ENCODE measurements around the gene CLNK.

CLNK gene

DNA sequence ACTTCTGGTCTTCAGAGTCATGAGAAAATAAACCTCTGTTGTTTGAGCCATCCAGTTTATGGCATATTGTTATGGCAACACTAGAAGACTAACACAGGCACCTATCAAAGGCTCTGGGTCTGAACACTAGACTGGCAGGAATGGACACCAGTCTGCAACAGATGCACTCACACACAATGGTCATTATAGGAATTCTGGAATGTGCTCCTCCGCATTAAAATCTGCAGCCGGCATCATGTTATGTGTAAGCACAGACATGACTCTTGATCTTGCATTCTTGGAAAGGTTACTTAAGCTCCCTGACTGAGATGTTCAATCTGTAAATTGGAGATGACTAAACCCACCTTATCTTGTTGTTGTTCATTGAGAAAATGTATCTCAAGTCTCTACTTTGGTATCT is 115.1 kb downstream of the CLNK start:
- no peak for DNase-seq

DNA sequence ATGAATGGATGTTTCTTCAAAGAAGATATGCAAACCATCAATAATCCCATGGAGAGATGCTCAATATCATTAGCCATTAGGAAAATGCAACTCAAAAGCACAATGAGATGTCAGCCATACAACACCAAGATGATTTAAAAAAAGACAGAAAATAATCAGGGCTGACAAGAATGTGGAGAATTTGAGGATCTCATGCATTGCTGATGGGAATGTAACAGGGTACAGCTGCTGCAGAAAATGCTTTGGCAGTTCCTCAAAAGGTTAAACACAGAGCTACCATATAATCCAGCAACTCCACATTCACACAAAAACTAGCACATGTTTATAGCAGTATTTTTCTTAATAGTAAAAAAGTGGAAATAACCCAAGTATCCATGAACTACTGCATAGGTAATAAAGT is 116.8 kb downstream of the CLNK start:
- no peak for DNase-seq

DNA sequence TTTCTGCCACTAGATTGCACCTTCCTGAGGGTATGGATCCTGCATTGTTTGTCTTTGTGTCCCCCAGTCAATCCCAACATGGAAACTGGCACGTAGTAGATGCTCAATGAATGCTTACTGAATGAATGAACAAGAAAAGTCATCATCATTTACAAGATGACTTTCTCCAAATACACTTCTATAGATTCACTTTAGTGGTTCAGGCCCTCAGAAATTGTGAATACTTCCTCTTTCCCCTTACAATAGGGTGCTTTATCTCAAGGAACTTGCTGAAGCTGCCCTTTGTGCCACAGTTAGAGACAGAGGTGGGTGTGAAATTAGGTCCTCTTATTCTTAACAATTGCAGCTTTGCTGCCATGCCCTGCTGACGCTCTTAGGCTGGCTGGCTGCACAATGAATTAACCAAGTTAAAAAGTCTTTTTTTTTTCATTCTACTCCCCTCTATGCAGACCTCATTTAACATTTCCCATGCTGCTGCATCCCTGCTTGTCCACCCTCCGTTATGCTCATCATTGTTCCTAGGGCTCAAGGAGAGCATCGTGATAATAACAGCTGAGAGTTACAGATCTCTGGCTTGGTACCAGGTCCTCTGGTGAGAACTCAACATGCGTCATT is 119.3 kb downstream of the CLNK start:
- no peak for DNase-seq

DNA sequence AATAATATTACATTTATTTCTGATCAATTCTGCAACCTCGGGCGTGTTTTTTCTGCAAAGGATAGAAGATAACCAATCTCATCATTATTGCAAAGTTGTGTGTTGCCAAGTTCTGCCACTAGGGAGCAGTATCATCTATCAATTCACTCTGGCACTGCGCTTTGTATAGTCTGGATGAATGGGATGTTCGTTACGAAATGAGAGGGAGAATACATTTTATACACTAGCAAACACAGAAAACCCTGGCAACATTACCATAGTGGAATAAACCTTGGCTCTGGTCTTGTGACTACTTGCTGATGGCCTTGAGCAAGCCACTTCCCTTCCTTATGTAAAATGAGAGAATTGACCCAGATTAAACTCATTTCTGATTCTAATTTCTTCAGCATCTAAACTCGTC is 129.9 kb downstream of the CLNK start:
- peak in 1 of 2 experiments; percentile 31 for DNase-seq

DNA sequence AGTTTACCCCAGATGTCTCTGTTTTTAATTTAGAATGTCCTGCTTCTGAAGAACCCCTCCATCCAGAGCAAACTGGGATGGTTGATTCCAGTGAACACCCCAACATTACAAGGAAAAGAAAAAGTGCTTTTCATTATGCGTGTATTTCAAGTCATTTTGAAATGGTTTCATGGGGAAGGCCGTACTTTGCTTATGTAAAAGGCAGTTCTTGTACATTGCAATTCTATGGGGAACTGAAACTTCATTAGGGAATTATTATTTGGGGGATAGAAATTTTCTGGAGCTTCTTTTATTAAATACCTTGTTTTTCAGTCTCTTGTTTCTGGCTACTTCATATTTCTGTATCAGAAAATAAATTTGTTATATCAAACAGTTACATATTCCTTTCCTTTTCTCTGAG is 130.4 kb downstream of the CLNK start:
- DNase-seq, result no peak

DNA sequence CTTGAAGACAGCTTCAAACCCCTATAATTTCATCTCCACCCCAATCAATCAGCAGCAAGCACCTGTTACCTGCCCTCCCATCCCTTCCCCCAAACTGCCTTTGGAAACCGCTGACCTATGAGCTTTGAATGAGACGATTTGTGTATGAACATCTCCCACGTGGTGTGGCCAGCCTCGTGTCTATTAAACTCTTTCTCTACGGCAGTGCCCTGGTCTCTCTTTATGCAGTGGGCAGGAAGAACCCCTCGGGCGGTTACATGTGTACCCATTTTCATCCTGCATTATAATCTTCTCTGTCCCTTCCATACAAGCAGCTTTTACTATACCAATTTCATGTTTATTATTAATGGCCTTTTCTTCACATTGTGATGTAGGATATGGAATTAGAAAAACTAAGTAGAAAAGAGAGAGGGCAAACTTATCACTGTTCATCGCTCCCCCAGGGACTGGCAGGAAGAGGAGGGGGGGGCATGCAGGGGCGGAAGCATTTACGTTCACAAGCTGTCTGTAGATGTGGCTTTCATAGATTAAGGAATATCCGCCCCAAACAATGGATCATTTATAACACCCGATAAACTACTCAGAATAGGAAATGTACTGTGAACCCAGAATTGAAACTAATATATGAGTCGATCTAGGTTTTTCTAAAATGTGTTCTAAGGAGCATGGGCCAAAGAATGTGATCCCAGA is 131.8 kb downstream of the CLNK start:
- DNase-seq, result no peak

DNA sequence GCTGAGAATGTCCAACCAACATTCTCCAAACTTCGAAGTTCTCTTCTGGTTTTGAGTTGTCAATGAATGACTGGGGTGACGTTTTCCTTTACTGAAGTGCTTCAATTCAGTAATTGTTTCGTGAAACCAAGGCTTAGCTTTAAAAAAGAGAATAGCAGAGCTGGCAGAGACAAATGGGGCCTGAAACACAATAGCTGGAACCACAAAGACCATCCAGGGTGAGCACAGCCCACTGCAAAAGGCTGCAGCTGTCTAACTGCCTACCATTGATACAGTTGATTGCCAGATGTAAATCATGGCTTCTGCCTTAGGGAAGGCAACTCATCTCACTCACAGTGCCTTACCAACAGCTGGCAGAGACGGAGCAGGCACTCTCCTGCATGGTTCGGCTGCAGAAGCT is 148.7 kb downstream of the CLNK start:
- DNase-seq, result no peak

DNA sequence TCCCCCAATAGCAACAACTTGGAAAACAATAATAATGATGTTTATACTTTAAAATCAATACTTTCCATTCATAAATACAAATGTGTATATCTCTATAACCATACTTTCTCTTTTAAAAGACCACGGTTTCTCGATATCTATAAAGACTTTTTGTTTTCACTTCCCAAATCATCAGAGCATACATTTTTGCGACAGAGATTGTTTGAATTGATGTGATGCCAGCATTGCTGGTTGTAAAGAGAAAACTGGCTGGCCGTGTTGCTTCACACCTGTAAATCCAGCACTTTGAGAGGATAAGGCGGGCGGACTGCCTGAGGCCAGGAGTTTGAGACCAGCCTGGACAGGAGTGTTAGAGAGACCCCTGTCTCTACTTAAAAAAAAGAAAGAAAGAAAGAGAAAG is 149.7 kb downstream of the CLNK start:
- no peak for DNase-seq

DNA sequence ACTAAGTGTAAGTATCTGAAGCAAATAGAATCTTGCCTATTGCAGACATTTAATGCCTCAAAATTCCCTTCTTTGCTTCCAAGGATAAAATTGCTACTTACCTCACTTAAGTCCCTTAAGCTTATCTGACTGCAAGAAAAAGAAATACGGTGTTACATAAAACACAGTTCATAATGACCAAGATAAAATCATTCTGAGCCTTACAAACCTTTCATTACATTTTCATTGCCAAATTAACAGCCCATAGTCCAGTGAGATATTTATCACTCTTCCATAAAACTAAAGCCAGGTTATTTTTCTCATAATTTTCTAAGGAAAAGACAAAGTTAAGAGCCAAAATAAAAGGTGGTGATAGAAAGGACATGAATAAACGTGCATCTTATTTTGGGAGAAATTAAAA is 152.4 kb downstream of the CLNK start:
- DNase-seq, result no peak

DNA sequence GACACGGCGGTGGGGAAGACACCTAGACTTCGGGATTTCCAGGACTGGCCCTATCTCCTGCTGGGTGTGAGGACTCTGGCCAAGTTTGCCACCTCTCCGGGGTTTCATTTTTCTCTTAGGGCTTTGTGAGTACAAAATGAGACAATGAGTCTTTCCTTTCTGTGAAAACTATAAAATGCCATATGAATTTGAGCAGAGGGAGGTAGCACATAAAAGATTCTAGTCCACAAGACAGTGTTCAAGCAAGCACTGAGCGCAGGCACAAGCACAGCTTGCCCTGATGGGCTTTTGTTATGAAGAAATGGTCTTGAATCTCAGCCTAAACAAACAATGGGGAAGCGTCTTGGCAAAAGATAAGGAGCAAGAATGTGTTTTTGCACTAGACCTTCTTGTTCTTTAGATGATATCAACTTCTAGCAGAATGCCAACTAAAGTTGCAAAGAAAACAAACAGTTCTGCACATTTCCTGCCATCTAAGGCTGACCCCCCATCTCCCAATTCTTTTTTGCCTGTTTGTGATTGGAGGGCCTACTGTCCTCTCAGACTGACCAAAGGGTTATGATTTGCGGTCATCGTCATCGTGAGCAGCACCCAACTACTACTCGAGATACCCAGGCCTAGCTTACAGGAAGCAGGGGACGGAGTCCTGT is 154.3 kb downstream of the CLNK start:
- DNase-seq, result no peak

DNA sequence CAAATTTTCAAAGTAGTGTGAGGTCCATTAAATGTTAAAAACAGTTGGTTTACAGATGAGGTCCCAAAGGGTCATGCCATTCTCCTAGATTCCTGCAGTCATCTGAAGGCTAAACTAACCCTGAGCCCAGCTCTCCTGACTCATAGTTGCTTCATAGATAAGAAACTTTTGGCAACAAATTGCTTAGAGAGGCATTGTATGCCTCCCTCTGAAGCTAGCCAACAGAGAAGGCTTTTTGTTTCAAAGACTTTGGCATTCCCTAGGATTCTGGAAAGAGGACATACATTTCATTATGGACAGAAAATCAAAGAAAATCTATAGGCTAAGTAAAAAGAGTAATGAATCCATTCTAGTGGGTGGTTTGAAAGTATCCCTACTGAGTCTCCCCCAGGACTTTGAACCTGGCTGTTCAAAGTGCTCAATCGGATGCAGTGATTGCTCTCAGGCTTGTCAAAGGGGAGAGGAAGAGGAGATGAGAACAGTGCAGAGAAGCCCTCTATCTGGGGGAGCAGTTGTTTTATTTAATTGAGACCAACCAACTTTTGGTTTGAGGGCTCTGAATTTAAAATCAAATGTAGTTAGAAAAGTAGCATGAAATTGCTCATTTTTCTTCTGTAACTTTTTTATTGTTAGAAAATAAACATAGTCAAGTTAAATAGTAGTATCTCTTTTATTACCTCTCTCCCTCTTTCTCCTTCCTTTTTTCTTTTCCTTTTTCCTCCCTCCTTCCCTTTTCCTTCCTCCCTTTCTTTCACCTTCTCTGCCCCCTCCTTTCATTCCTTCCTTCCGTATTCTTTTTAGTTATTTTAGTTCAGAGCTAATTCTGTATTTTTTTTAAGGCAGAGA is 155.1 kb downstream of the CLNK start:
- no peak for DNase-seq

DNA sequence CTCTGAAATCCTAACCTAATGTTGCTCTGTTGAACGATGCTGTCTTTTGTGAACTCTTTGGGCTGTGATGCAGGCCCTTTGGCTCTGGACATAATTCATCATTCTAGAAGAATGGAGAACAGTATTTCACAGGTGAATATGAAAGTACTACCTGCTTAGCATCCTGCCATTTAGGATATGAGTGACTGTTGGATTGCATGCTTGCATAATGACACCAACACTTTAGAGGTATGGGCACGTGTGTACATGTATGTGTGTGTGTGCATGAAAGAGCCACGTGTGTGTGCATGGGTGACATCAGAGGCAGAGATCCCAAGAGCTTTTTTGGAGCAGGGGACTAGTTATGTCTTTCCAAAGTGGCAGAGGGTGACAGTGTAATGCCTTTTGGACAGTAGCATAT is 157.1 kb downstream of the CLNK start:
- DNase-seq, result no peak

DNA sequence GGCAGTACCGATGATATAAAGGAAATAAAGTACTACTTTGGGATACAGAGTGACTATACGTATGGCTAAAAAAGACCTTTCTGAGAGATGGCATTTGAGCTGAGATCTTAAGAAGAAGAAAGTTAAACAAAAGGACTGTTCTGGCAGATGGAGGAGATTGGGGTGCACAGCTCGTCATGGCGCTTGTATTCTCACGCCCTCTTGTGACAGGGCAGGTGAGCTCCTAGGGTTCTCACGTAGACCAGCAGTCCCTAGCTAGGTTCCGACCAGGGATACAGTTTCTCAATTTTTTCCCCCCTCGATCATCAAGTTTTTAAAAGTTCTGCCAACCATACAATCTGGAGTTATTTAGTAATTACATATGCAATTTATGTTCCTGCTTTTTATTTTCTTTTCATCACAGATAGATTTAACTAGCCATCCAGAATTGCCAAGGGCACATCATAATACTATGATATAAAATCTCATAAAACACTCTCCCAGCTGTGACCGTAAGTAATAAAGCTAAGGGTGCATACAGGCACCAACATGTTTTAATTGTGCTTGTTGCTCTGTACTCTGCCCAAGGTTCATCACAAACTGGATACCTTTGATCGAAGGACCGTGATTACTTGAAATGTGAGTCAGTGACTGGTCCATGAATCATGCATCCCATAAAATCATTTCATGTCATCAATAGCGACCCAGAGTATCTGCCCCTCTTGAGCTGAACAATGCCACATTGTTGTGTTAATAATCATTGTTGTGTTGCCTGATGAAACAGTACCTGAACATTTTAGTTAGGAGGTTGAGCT is 157.9 kb downstream of the CLNK start:
- DNase-seq, result no peak

DNA sequence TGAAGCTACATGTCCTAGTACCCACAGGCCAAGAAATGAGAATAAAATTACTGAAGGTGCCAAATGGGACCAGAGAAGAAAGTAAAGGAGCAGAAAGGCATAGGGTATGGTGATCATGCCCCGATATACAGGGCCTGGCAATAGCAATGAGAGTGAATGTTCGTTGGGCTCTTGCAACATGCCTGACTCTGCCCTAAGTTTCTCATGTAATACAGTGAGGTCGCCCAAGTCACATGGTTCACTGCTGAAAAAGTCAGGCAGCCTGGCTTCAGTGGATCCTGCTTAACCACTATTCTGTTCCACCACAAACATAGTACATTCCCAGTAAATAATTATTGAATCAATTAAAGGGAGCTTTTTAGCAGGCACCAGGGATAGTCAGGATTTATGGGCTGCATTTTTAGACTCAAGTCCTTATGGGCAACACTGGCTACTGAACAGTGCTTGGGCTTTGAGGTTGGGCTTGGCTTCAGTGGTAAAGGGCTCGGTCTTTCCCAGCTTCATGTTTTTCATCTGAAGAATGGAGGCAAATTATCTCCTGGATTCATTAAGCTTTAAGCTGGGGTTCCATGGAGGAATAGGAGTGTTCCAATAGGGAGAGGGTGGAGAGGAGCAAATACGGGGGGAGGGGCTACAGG is 160.3 kb downstream of the CLNK start:
- no peak for DNase-seq

DNA sequence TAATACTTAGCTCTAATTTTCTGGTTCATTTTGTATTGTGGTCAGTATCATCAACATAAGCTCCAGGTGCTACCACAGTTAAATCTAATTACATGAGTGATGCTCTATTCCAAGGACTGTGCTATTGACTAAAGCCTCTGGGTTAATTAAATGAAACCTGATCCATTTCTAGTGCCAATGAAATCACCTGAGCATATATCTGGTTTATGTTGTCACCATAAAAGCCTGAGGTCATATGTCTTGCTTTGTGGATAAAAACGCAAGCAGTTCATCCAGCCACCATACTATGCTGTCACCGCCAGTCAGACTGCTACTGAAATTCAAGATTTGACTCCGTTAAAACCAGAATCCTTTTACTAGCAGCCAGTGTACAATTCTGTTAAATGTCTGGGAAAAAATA is 163.1 kb downstream of the CLNK start:
- peak; percentile 7 to 16 for DNase-seq

DNA sequence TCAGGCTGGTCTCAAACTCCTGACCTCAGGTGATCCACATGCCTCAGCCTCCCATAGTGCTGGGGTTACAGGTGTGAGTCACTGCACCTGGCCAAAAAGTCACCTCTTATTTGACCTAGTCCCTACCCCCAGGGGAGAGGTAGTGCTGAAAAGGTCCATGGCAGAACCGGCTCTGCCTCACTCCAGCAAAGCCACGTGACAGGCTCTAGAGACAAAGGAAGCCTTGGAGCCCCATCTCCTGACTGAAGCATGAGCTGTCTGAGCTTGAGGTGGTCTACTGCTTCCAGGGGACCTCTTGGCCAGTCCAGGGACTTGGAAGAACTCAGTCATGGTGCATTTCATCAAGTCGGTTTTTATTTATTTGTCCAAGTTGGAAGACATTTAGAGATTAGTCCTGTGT is 174.8 kb downstream of the CLNK start:
- no peak for DNase-seq

DNA sequence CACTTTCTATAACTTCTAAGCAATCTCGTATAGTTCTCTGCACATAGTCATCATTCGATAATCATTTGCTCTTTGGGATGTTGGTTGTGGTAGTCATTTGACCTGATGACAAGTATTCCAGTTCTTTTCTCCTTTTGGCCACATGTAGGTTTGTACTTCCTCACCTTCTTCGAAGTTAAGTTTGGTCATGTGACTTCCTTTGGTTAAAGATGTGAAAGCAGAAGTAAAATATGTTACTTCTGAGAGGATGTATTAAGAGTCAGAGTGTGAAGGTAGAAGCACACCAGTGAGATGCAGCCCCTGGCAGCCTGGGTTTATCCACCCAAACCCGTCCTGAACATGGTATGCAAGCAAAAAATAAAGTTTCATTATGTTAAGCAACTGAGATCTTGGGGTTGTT is 178.5 kb downstream of the CLNK start:
- DNase-seq, result no peak

DNA sequence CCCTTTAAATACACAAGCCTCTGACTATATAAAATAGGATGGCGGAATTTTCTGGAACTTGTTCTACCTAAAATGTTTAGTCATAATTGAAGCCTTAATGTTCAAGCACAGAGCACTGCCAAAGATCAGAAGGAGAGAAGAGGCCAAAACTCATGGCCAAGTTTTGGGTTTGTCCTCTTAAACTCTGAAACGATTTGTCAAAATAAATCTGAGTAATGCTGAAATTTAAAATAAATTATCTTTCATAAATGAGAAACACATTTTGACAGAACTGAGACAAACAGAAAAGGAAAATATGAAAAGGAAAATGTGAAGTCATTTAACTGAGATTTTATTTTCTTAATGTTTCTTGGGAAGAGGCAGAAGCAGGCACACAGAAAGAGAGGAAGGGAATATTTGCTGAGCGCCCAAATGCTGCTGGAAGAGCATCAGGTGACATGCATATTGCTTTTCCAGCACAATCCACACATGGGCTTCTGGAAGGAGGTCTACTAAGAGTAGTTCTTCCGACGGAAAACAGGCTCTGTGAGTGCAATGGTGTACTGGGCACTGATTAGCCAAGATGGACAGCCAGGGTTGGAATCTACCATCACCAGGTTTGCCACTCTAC is 179.9 kb downstream of the CLNK start:
- no peak for DNase-seq

DNA sequence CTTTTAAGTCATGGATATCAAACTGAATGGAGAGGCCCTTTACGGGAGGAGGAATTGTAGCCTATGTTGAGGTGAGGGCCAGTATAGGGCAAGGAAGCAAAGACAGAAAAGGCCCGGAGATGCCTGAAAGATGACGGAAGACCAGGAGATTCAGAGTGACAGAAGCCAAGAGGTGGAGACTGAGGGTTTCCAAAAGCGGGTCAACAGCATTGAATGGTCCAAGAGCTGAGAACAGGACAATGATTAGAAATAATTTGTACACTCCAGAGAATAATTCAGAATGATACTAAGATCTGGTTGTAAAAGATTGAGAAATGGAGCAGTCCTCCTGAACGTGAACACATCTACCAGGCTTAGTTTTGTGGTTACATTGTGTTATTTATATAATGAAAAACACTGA is 181.9 kb downstream of the CLNK start:
- DNase-seq, result no peak

DNA sequence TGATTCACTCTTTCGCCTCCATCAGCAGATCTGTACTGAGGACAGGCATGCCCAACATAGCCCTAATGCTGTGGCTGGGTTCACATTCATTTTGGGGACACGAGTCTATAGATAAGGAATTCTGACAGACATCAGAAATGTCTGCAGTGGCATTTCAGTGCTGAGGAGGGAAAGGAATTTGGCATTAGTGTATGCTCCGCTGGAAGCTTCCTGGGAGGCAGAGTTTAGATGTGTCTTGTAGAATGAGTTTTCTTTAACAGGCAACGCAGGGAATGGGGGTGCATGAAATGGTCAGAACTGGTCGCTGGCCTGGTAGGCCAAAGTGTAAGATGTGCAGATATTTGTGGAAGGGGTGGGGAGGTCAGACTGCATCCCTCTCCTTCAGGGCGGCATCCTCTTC is 183.8 kb downstream of the CLNK start:
- no peak for DNase-seq

DNA sequence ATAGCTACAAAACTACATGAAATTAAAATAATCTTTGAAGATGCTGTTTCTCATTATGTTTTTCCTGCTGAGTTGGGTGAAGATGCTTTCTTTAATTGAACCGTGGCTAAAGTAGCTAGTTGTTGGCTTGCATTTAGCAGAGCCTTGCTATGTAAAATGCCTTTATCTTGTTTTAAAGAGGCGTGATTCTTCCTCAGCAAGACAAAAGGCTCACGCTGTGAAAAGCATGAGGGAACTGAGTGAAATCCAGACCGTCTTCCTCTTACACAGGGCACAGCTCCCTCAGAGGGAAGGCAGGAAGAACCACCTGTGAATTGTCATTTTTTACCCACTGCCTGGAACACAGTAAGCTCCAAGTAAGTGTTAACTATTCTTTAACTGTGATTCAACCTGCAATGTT is 188.4 kb downstream of the CLNK start:
- DNase-seq, result no peak

DNA sequence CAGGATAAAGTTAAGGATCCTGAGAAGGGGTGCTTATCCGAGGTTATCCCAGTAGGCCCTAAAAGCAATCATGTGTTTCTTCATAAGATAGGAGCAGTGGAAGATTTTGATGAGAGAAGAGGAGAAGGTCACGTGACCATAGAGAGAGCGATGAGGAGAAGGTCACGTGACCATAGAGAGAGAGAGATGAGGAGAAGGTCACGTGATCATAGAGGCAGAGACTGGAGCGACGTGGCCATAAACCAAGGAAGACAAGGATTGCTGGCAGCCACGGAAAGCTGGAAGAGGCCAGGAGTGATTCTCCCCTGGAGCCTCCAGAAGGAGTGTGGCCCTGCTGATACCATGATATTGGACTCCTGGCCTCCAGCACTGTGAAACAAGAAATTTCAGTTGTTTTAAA is 188.9 kb downstream of the CLNK start:
- no peak for DNase-seq

All from SHP77 (cell line).